ENCODE results near the gene TPI1. TPM values are rescaled to one million over a fixed set of nuclear protein-coding genes. Genes with fewer than 3 reads are reported as not detected.

TPI1 gene
- polyA plus RNA-seq, 1 of the 3 experiments (the other 2 are of a cell fraction): 1,175 TPM

DNA sequence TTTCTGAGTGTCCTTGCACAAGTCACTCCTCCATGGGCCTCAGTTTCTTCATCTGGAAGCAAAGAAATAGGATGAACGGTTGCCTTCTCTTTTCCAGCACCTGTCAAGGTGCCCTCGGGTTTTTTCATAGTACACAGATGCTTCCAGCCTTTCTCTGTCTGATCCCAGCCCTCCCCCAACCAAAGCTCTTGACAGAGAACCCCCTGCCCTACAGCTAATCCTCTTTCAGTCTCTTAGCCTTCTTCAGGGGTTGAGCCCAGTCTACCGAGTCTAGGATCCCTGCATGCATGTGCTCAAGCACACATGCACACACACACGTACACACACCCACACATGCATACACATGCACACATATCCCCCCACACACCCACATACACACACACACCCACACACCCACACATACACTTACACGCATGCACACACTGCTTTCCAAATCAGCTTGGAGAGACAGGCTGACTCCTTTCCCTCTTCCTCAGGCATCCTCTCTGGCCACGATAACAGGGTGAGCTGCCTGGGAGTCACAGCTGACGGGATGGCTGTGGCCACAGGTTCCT is 20.9 kb upstream of the TPI1 start:
- H3K27me3 ChIP-seq (ENCODE audit: insufficient read depth): no peaks in the 10 kb centered on the region
- no peak overlapping the region for H2AFZ ChIP-seq (ENCODE audit: low read depth)
- no peak overlapping the region for H3K4me3 ChIP-seq (ENCODE audit: low read depth in 2 of 2, low read length in 1 of 2)
- H3K9me3 ChIP-seq: no peaks in the 10 kb centered on the region
- H3K9me2 ChIP-seq: no peaks in the 10 kb centered on the region
- peaks cover 36 to 49% of the 10 kb centered on the region in 2 experiments for H3K36me3 ChIP-seq (replicated peaks in 1 of 2; ENCODE audit: control insufficient read depth in 1 of 2, insufficient read depth in 2 of 2, low read length in 1 of 2)
- DNase-seq: no peak
- no peak overlapping the region for H3K9ac ChIP-seq
- ChIA-PET POLR2A (no interaction called here), CTCF (interaction anchor here (11.9 to 19.4 kb wide), 2 partner anchors 16 to 22 kb away, joined by 164 to 225 read pairs; partner anchors contain the start of genes P3H3, SPSB2 and TPI1)
- no peak overlapping the region for H3K27ac ChIP-seq (ENCODE audit: low read depth in 2 of 2, low read length in 1 of 2)
- whole genome bisulfite sequencing (ENCODE audit: low lambda C conversion rate): 95% methylated on average over 6 of the region's 7 CpGs
- no peak overlapping the region for H3K4me2 ChIP-seq
- no peak for TF ChIP-seq FOSL2 (IDR thresholded peaks at IDR 0.05; ENCODE audit: borderline replicate concordance, low read depth)
- no peak for TF ChIP-seq RCOR1 (IDR thresholded peaks at IDR 0.05; ENCODE audit: low read length)
- TF ChIP-seq, protein P1, sequence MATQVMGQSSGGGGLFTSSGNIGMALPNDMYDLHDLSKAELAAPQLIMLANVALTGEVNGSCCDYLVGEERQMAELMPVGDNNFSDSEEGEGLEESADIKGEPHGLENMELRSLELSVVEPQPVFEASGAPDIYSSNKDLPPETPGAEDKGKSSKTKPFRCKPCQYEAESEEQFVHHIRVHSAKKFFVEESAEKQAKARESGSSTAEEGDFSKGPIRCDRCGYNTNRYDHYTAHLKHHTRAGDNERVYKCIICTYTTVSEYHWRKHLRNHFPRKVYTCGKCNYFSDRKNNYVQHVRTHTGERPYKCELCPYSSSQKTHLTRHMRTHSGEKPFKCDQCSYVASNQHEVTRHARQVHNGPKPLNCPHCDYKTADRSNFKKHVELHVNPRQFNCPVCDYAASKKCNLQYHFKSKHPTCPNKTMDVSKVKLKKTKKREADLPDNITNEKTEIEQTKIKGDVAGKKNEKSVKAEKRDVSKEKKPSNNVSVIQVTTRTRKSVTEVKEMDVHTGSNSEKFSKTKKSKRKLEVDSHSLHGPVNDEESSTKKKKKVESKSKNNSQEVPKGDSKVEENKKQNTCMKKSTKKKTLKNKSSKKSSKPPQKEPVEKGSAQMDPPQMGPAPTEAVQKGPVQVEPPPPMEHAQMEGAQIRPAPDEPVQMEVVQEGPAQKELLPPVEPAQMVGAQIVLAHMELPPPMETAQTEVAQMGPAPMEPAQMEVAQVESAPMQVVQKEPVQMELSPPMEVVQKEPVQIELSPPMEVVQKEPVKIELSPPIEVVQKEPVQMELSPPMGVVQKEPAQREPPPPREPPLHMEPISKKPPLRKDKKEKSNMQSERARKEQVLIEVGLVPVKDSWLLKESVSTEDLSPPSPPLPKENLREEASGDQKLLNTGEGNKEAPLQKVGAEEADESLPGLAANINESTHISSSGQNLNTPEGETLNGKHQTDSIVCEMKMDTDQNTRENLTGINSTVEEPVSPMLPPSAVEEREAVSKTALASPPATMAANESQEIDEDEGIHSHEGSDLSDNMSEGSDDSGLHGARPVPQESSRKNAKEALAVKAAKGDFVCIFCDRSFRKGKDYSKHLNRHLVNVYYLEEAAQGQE (IDR thresholded peaks at IDR 0.05; ENCODE audit: low read depth, low read length): no peak
- TF ChIP-seq, protein P2, sequence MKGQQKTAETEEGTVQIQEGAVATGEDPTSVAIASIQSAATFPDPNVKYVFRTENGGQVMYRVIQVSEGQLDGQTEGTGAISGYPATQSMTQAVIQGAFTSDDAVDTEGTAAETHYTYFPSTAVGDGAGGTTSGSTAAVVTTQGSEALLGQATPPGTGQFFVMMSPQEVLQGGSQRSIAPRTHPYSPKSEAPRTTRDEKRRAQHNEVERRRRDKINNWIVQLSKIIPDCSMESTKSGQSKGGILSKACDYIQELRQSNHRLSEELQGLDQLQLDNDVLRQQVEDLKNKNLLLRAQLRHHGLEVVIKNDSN (IDR thresholded peaks at IDR 0.05; ENCODE audit: borderline replicate concordance, low read depth): no peak
- no peak for TF ChIP-seq GABPA (IDR thresholded peaks at IDR 0.05; ENCODE audit: low read depth)
- TF ChIP-seq, protein P3, sequence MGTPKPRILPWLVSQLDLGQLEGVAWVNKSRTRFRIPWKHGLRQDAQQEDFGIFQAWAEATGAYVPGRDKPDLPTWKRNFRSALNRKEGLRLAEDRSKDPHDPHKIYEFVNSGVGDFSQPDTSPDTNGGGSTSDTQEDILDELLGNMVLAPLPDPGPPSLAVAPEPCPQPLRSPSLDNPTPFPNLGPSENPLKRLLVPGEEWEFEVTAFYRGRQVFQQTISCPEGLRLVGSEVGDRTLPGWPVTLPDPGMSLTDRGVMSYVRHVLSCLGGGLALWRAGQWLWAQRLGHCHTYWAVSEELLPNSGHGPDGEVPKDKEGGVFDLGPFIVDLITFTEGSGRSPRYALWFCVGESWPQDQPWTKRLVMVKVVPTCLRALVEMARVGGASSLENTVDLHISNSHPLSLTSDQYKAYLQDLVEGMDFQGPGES (IDR thresholded peaks at IDR 0.05; ENCODE audit: low read depth, low read length): no peak
- no peak for TF ChIP-seq TCF12 (IDR thresholded peaks at IDR 0.05)
- no peak for TF ChIP-seq POLR2AphosphoS5 (IDR thresholded peaks at IDR 0.05; ENCODE audit: low read depth, low read length)
- TF ChIP-seq ELF1 (IDR thresholded peaks at IDR 0.05): no peak
- no peak for TF ChIP-seq MXI1 (IDR thresholded peaks at IDR 0.05; ENCODE audit: low read depth, low read length)
- no peak for TF ChIP-seq NRF1 (IDR thresholded peaks at IDR 0.05; ENCODE audit: low read depth, low read length)
- TF ChIP-seq, protein P4, sequence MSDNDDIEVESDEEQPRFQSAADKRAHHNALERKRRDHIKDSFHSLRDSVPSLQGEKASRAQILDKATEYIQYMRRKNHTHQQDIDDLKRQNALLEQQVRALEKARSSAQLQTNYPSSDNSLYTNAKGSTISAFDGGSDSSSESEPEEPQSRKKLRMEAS (IDR thresholded peaks at IDR 0.05; ENCODE audit: low read depth): no peak
- no peak for TF ChIP-seq MEF2A (IDR thresholded peaks at IDR 0.05; ENCODE audit: borderline replicate concordance, low read depth)
- TF ChIP-seq RXRA (IDR thresholded peaks at IDR 0.05; ENCODE audit: borderline replicate concordance, low read depth): no peak
- TF ChIP-seq JUND (IDR thresholded peaks at IDR 0.05): no peak
- TF ChIP-seq SIN3A (IDR thresholded peaks at IDR 0.05; ENCODE audit: borderline replicate concordance, low read depth, low read length): no peak
- TF ChIP-seq NFIC (IDR thresholded peaks at IDR 0.05; ENCODE audit: borderline replicate concordance): no peak
- TF ChIP-seq, protein P5, sequence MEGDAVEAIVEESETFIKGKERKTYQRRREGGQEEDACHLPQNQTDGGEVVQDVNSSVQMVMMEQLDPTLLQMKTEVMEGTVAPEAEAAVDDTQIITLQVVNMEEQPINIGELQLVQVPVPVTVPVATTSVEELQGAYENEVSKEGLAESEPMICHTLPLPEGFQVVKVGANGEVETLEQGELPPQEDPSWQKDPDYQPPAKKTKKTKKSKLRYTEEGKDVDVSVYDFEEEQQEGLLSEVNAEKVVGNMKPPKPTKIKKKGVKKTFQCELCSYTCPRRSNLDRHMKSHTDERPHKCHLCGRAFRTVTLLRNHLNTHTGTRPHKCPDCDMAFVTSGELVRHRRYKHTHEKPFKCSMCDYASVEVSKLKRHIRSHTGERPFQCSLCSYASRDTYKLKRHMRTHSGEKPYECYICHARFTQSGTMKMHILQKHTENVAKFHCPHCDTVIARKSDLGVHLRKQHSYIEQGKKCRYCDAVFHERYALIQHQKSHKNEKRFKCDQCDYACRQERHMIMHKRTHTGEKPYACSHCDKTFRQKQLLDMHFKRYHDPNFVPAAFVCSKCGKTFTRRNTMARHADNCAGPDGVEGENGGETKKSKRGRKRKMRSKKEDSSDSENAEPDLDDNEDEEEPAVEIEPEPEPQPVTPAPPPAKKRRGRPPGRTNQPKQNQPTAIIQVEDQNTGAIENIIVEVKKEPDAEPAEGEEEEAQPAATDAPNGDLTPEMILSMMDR (IDR thresholded peaks at IDR 0.05): no peak
- H3K79me2 ChIP-seq (ENCODE audit: insufficient read depth): peaks cover 38% of the 10 kb centered on the region
- H3F3A ChIP-seq (replicated peaks; ENCODE audit: insufficient read depth): peaks cover 19% of the 10 kb centered on the region
- no peaks in the 10 kb centered on the region for H4K20me1 ChIP-seq (ENCODE audit: insufficient read depth)
- peaks cover 0 to 7% of the 10 kb centered on the region in 2 experiments; a peak in 1 of 4 replicates for H3K4me1 ChIP-seq (ENCODE audit: control insufficient read depth in 1 of 2, insufficient read depth in 2 of 2, low read depth in 1 of 2, low read length in 1 of 2)

All from SK-N-SH (cell line).